Breast epithelium (tissue), 4 donors: ENCODE data around the gene CIZ1. TPM values are rescaled to one million over a fixed set of nuclear protein-coding genes. Genes with fewer than 3 reads are reported as not detected.
"Not testable (repeated sequence)": the region's sequence is repeated elsewhere in the genome, so short reads cannot be mapped to it uniquely, and the experiment has no call there.

Experiments
- DNase-seq, 2 donors: peaks; one replicate each; pipeline ENCODE4 v3.0.0-alpha.2; 2019; ENCODE audit warnings: low spot score in 2 of 2
- H3K27ac ChIP-seq, 2 donors: fragments of 200-600 bp; sonication (generic) in 1 of 2; one replicate each; pipeline ENCODE4 v1.5.1; 2016 to 2019; ENCODE audit warnings: mild to moderate bottlenecking in 1 of 2
- H3K27me3 ChIP-seq, 2 donors: fragments of 200-600 bp; sonication (generic) in 1 of 2; one replicate each; pipeline versions ENCODE4 v1.5.1 to v1.6.0; 2017 to 2019; ENCODE audit warnings: control low read depth in 1 of 2, mild to moderate bottlenecking in 1 of 2
- H3K36me3 ChIP-seq: fragments of 200-600 bp; one replicate; pipeline ENCODE4 v1.5.1; 2019
- H3K4me1 ChIP-seq, 2 donors: fragments of 200-600 bp; sonication (generic); one replicate each; pipeline ENCODE4 v1.5.1; 2016 to 2019; ENCODE audit warnings: control low read depth in 1 of 2
- H3K4me3 ChIP-seq, 3 donors: fragments of 200-600 bp; sonication (generic); 1 replicate in 2 of 3; 2 replicates in 1 of 3; pipeline ENCODE4 v1.5.1; 2016 to 2019; ENCODE audit warnings: mild to moderate bottlenecking in 3 of 3, moderate library complexity in 2 of 3
- H3K9me3 ChIP-seq, 2 donors: fragments of 200-600 bp; sonication (generic) in 1 of 2; one replicate each; pipeline ENCODE4 v1.5.1; 2016 to 2019; ENCODE audit warnings: control low read depth in 1 of 2
- CTCF ChIP-seq, 3 donors: fragments of 450-650 bp; IDR thresholded peaks; one replicate each; pipeline ENCODE4 v1.5.1; 2016 to 2017; ENCODE audit warnings: antibody characterized with exemption in 3 of 3, mild to moderate bottlenecking in 3 of 3, moderate library complexity in 3 of 3
- POLR2A ChIP-seq: fragments of 450-650 bp; IDR thresholded peaks from one replicate; pipeline ENCODE4 v1.6.1; 2016; ENCODE audit warnings: antibody characterized with exemption, mild to moderate bottlenecking, moderate library complexity
- POLR2AphosphoS5 ChIP-seq, 3 donors: sonication (generic); formaldehyde crosslinking; IDR thresholded peaks; one replicate each; pipeline ENCODE4 v1.6.1; 2017; ENCODE audit warnings: antibody characterized with exemption in 3 of 3
- intact Hi-C: fragments of 100-400 bp; cut with DNase I; formaldehyde crosslinking; loops from one replicate; pipeline ENCODE4 v1.15.1; 2023; ENCODE audit warnings: low total_unique reads
- total RNA-seq, 3 donors: library from RNA; depleted of rRNA; stranded (reverse); fragments of >200 nt; gene quantifications; one replicate each; pipeline ENCODE4 v1.1.0, GENCODE V29; 2016

CIZ1 gene
- total RNA-seq, 3 donors from 2014 or later: 54.1 to 71.8 (median 58.4) TPM

GRCh38 chr9:128182893-128183588 lies 8.3 kb downstream of the CIZ1 start:
- Histone ChIP-seq H3K4me1 (no peaks in the 10 kb centered on the region), H3K4me3 (no peak overlapping the region), H3K27me3 (no peaks in the 10 kb centered on the region), H3K27ac (no peak overlapping the region), H3K9me3 (no peaks in the 10 kb centered on the region), H3K36me3 (peaks cover 9% of the 10 kb centered on the region)
- intact Hi-C loops: no loop called here
- no peak for DNase-seq
- TF ChIP-seq POLR2AphosphoS5 (IDR thresholded peaks at IDR 0.05) (no peak), POLR2A (no peak), CTCF (IDR thresholded peaks at IDR 0.05) (no peak)

- H3K4me3 ChIP-seq, H3K9me3 ChIP-seq, DNase-seq, H3K27me3 ChIP-seq, intact Hi-C loops, H3K4me1 ChIP-seq, H3K27ac ChIP-seq, H3K36me3 ChIP-seq: not testable (repeated sequence)
- peak in 2 of 3 donors; percentile 21 to 47 for TF ChIP-seq CTCF (IDR thresholded peaks at IDR 0.05)
These were observed 9.9 kb downstream of the CIZ1 start for GRCh38 chr9:128181480-128181879.

- DNase-seq: no peak
- no peaks in the 10 kb centered on the region for H3K27me3 ChIP-seq
- TF ChIP-seq POLR2AphosphoS5 (IDR thresholded peaks at IDR 0.05): no peak
- TF ChIP-seq POLR2A: no peak
- no peak for TF ChIP-seq CTCF (IDR thresholded peaks at IDR 0.05)
- no peaks in the 10 kb centered on the region for H3K4me1 ChIP-seq
- no peak overlapping the region for H3K27ac ChIP-seq
- intact Hi-C loops: no loop called here
- no peak overlapping the region for H3K4me3 ChIP-seq
- no peaks in the 10 kb centered on the region for H3K9me3 ChIP-seq
- H3K36me3 ChIP-seq: peaks cover 9% of the 10 kb centered on the region
These were observed 10.9 kb downstream of the CIZ1 start for GRCh38 chr9:128180447-128180846.

- peaks cover 9% of the 10 kb centered on the region for H3K36me3 ChIP-seq
- no peak for TF ChIP-seq CTCF (IDR thresholded peaks at IDR 0.05)
- no peak for TF ChIP-seq POLR2AphosphoS5 (IDR thresholded peaks at IDR 0.05)
- TF ChIP-seq POLR2A: no peak
- no peaks in the 10 kb centered on the region for H3K4me1 ChIP-seq
- H3K27me3 ChIP-seq: no peaks in the 10 kb centered on the region
- H3K4me3 ChIP-seq: no peak overlapping the region
- DNase-seq: no peak
- no peaks in the 10 kb centered on the region for H3K9me3 ChIP-seq
- no peak overlapping the region for H3K27ac ChIP-seq
- intact Hi-C loops: no loop called here
These were observed 11.4 kb downstream of the CIZ1 start for GRCh38 chr9:128180001-128180400.

- TF ChIP-seq CTCF (IDR thresholded peaks at IDR 0.05) (no peak), POLR2AphosphoS5 (IDR thresholded peaks at IDR 0.05) (no peak), POLR2A (no peak)
- Histone ChIP-seq H3K27ac (no peak overlapping the region), H3K36me3 (peaks cover 9% of the 10 kb centered on the region), H3K4me3 (no peak overlapping the region), H3K9me3 (no peaks in the 10 kb centered on the region), H3K27me3 (no peaks in the 10 kb centered on the region), H3K4me1 (no peaks in the 10 kb centered on the region)
- no peak for DNase-seq
- intact Hi-C loops: no loop called here
These were observed 12.5 kb downstream of the CIZ1 start for GRCh38 chr9:128178806-128179431.
